Measurements from ENCODE around the gene USP5. TPM values are rescaled to one million over a fixed set of nuclear protein-coding genes. Genes with fewer than 3 reads are reported as not detected.
A peak's percentile ranks its signal among the peaks of the same experiment; 100 is the strongest.

Gene USP5
- total and polyA plus RNA-seq, 2 donors (not counting 3 experiments of a cell fraction or from before 2014, with no cell fraction given), result 68.9 to 135 TPM

GRCh38 chr12:6914947-6915788 lies 63.2 kb downstream of the USP5 start:
- BruUV-seq (replicated peaks), result no TSS peak
- H3K4me3 ChIP-seq (replicated peaks in 1 of 3; ENCODE audit: insufficient read depth in 1 of 3, low read depth in 1 of 3, low read length in 3 of 3), result peak overlapping the region; percentile 51 to 57 (median 52)
- H3K9ac ChIP-seq (replicated peaks; ENCODE audit: extremely low read depth, insufficient read depth, low read length), result no peak overlapping the region
- no peak overlapping the region for H3K27ac ChIP-seq (ENCODE audit: insufficient read depth, low read depth, low read length)
- dilution Hi-C loops (cut with MboI; ENCODE audit: extremely low pct_ligation_motif_present, low sequenced_read_pairs) (no loop called here), intact Hi-C loops (cut with micrococcal nuclease) (loop anchor here (1.0 kb wide), 1 partner anchor 9 kb away; no protein-coding TSS in a partner anchor)
- H3K9me1 ChIP-seq (replicated peaks; ENCODE audit: control insufficient read depth, extremely low read depth, insufficient read depth, low read length), result no peaks in the 10 kb centered on the region
- no peaks in the 10 kb centered on the region for H3K9me3 ChIP-seq (replicated peaks; ENCODE audit: control insufficient read depth, insufficient read depth, low read length)
- H3K36me3 ChIP-seq (ENCODE audit: control insufficient read depth in 2 of 2, extremely low read depth in 1 of 2, insufficient read depth in 2 of 2, low read length in 2 of 2), result no peaks in the 10 kb centered on the region
- FAIRE-seq (no peak), DNase-seq (ENCODE audit: low read depth, low spot score) (no peak)
- H3K79me2 ChIP-seq (ENCODE audit: control insufficient read depth, insufficient read depth, low read length), result no peaks in the 10 kb centered on the region
- POLR2A ChIA-PET, result no interaction called here
- CTCF ChIA-PET, result interaction anchor here (1.5 to 3.5 kb wide), 2 partner anchors 24 to 43 kb away, joined by 5 to 12 read pairs; partner anchors contain the start of gene SPSB2
- H4K20me1 ChIP-seq (replicated peaks; ENCODE audit: control insufficient read depth, extremely low read depth, insufficient read depth, low read length), result no peaks in the 10 kb centered on the region
- H3K4me1 ChIP-seq (ENCODE audit: control insufficient read depth, extremely low read depth, insufficient read depth, low read length), result peaks cover 11% of the 10 kb centered on the region
- no peaks in the 10 kb centered on the region for H3K27me3 ChIP-seq (ENCODE audit: control insufficient read depth in 2 of 2, insufficient read depth in 2 of 2, low read length in 2 of 2)
- peak overlapping the region; percentile 98 for H2AFZ ChIP-seq (ENCODE audit: low read depth, low read length)
- H3K4me2 ChIP-seq (ENCODE audit: insufficient read depth, low read length), result peak overlapping the region; percentile 83
- TF ChIP-seq MYC (IDR thresholded peaks at IDR 0.05; ENCODE audit: low read depth, low read length) (no peak), FOS (IDR thresholded peaks at IDR 0.05; ENCODE audit: borderline replicate concordance, insufficient read depth, low read length) (no peak), MAX (IDR thresholded peaks at IDR 0.05; ENCODE audit: insufficient read depth, insufficient read length) (no peak), EZH2 (IDR thresholded peaks at IDR 0.05; ENCODE audit: borderline replicate concordance, low read depth, low read length, severe bottlenecking) (no peak), POLR2AphosphoS5 (IDR thresholded peaks at IDR 0.05; ENCODE audit: insufficient read depth, low read depth, low read length) (no peak), JUN (IDR thresholded peaks at IDR 0.05; ENCODE audit: borderline replicate concordance, insufficient read depth, insufficient read length, low read depth) (no peak), CTCF (IDR thresholded peaks at IDR 0.05; ENCODE audit: extremely low read depth in 1 of 2, insufficient read depth in 1 of 2, low read depth in 1 of 2, low read length in 2 of 2) (no peak), POLR2A (IDR thresholded peaks at IDR 0.05; ENCODE audit: low read depth, low read length) (no peak), GATA2 (IDR thresholded peaks at IDR 0.05; ENCODE audit: insufficient read depth, insufficient read length, low read depth, low read length) (no peak)
